ENCODE measurements around the gene MED12L.

DNA sequence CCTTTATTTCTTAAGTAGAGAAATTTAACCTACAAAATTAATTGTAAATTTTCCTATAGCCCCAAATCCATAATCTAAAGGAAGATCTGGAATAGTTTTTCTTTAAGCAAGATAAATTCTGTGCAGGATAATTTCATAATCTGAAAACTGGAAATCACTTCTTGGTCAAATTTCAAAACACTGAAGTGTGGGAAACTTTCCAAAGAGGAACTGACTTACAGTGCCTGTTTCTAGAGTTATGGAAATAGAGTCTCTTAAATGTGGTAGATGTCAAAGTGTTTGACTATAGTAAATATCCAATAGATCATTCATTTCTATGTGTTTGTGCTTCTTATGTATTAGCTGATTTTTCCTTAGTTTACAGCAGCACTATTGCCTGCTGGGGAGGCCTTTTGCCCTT lies 245.4 kb downstream of the MED12L start:
- TF ChIP-seq CTCF (IDR thresholded peaks at IDR 0.05): no peak
- no peak for TF ChIP-seq POLR2A (IDR thresholded peaks at IDR 0.05)

All from esophagus squamous epithelium (tissue), 4 donors.